Gastroesophageal sphincter (tissue), 3 donors: ENCODE measurements around the gene TRPC3.

Experiments used
- CTCF ChIP-seq, 4 experiments: fragments of 200-600 bp in 2 of 4; fragments of 450-650 bp in 2 of 4; sonication (generic) in 1 of 4; IDR thresholded peaks; one replicate each; pipeline ENCODE4 v1.5.1; 2017 to 2019; ENCODE audit warnings: antibody characterized with exemption in 4 of 4, mild to moderate bottlenecking in 2 of 4, moderate library complexity in 2 of 4
- POLR2A ChIP-seq, 2 donors: fragments of 450-650 bp; IDR thresholded peaks; one replicate each; pipeline ENCODE4 v1.6.1; 2017; ENCODE audit warnings: antibody characterized with exemption in 2 of 2, mild to moderate bottlenecking in 2 of 2, moderate library complexity in 1 of 2
- POLR2AphosphoS5 ChIP-seq: sonication (generic); formaldehyde crosslinking; IDR thresholded peaks from one replicate; pipeline ENCODE4 v1.6.1; 2017; ENCODE audit warnings: antibody characterized with exemption

GRCh38 chr4:121973816-121974215 lies 22.0 kb upstream of the TRPC3 start:
- TF ChIP-seq CTCF (IDR thresholded peaks at IDR 0.05) (no peak), POLR2A (IDR thresholded peaks at IDR 0.05) (no peak), POLR2AphosphoS5 (no peak)
